MM.1S (cell line): Measurements from ENCODE around the gene CERKL.

Experiments used
- DNase-seq: peaks from one replicate; pipeline ENCODE4 v3.0.0-alpha.2; 2015
- H2AFZ ChIP-seq: fragments of 300-600 bp; sonication (generic); 2 replicates; pipeline ENCODE4 v1.6.0; 2016; ENCODE audit warnings: antibody characterized with exemption, low read length
- H3F3A ChIP-seq: fragments of 300-600 bp; sonication (generic); 2 replicates; pipeline ENCODE4 v1.6.1; 2016; ENCODE audit warnings: mild to moderate bottlenecking, antibody characterized with exemption, low read length, moderate library complexity, mixed read lengths; ENCODE audit not compliant: insufficient read depth
- H3K27ac ChIP-seq: fragments of 300-600 bp; sonication (generic); 2 replicates; pipeline ENCODE4 v1.5.1; 2016; ENCODE audit warnings: mild to moderate bottlenecking, low read length
- H3K27me3 ChIP-seq: fragments of 300-600 bp; sonication (generic); replicated peaks from 2 replicates; pipeline ENCODE4 v1.6.0; 2016; ENCODE audit warnings: low read length; ENCODE audit not compliant: insufficient read depth
- H3K36me3 ChIP-seq: fragments of 300-600 bp; sonication (generic); replicated peaks from 2 replicates; pipeline ENCODE4 v1.6.1; 2016; ENCODE audit warnings: mild to moderate bottlenecking, low read length, mixed read lengths; ENCODE audit not compliant: insufficient read depth
- H3K4me1 ChIP-seq: fragments of 300-600 bp; sonication (generic); 2 replicates; pipeline ENCODE4 v1.6.1; 2016; ENCODE audit warnings: low read length, mixed read lengths
- H3K4me2 ChIP-seq: fragments of 300-600 bp; sonication (generic); 2 replicates; pipeline ENCODE4 v1.6.0; 2016; ENCODE audit warnings: low read depth, low read length
- H3K4me3 ChIP-seq: fragments of 300-600 bp; sonication (generic); 2 replicates; pipeline ENCODE4 v1.5.1; 2016; ENCODE audit warnings: low read length, mixed read lengths
- H3K79me2 ChIP-seq: fragments of 300-600 bp; sonication (generic); 2 replicates; pipeline ENCODE4 v1.6.1; 2016; ENCODE audit warnings: mixed run types, low read length, mixed read lengths
- H3K9ac ChIP-seq: fragments of 300-600 bp; sonication (generic); 2 replicates; pipeline ENCODE4 v1.6.1; 2016; ENCODE audit warnings: low read length, mixed read lengths
- H3K9me2 ChIP-seq: fragments of 300-600 bp; sonication (generic); replicated peaks from 2 replicates; pipeline ENCODE4 v1.6.1; 2016; ENCODE audit warnings: mild to moderate bottlenecking, low read length, mixed read lengths; ENCODE audit not compliant: insufficient read depth
- H3K9me3 ChIP-seq: fragments of 300-600 bp; sonication (generic); replicated peaks from 2 replicates; pipeline ENCODE4 v1.6.1; 2016; ENCODE audit warnings: mild to moderate bottlenecking, low read length, mixed read lengths; ENCODE audit not compliant: insufficient read depth
- H4K20me1 ChIP-seq: fragments of 300-600 bp; sonication (generic); 2 replicates; pipeline ENCODE4 v1.6.1; 2016; ENCODE audit warnings: mild to moderate bottlenecking, low read length, moderate library complexity, mixed read lengths; ENCODE audit not compliant: insufficient read depth
- EZH2 ChIP-seq: fragments of 300-600 bp; sonication (generic); optimal IDR thresholded peaks from 2 replicates; pipeline ENCODE3; 2017; ENCODE audit warnings: low read depth, mild to moderate bottlenecking, antibody characterized with exemption, low read length, mixed read lengths
- EZH2phosphoT487 ChIP-seq: fragments of 300-600 bp; sonication (generic); IDR thresholded peaks from 2 replicates; pipeline ENCODE4 v1.6.1; 2018; ENCODE audit warnings: antibody characterized with exemption, low read length
- TF ChIP-seq, protein P1 (sequence below): fragments of 300-600 bp; sonication (generic); IDR thresholded peaks from 2 replicates; pipeline ENCODE4 v1.5.1; 2016; ENCODE audit warnings: antibody characterized with exemption, low read length, mixed read lengths

Gene CERKL

DNA sequence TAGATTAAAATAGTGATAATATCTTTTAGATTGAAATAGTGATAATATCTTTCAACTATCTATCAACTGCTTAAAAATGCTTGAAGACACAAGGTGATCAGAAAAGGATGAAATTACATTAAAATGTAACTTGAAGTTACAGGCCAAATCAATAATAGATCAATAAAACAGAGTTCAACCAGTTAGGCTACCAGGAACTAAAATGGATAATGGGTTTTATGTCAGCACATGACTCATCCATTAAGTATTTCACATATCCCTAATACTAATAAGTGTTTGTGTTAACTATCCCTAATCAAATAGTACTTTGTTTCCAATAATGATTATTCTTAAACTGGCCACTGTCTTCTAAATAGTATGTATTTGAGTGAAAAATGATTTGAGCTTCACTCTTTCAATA, 33.7 kb downstream of the CERKL start:
- Histone ChIP-seq H3K9ac (no peak overlapping the region), H2AFZ (no peak overlapping the region), H3K27ac (no peak overlapping the region), H3K4me1 (no peaks in the 10 kb centered on the region), H3F3A (no peaks in the 10 kb centered on the region), H3K79me2 (no peaks in the 10 kb centered on the region), H3K9me2 (no peaks in the 10 kb centered on the region; the same call in 1 of the 2 replicates), H3K9me3 (no peaks in the 10 kb centered on the region), H4K20me1 (no peaks in the 10 kb centered on the region), H3K4me3 (no peak overlapping the region), H3K4me2 (no peak overlapping the region), H3K36me3 (no peaks in the 10 kb centered on the region), H3K27me3 (no peaks in the 10 kb centered on the region)
- TF ChIP-seq, protein P1, sequence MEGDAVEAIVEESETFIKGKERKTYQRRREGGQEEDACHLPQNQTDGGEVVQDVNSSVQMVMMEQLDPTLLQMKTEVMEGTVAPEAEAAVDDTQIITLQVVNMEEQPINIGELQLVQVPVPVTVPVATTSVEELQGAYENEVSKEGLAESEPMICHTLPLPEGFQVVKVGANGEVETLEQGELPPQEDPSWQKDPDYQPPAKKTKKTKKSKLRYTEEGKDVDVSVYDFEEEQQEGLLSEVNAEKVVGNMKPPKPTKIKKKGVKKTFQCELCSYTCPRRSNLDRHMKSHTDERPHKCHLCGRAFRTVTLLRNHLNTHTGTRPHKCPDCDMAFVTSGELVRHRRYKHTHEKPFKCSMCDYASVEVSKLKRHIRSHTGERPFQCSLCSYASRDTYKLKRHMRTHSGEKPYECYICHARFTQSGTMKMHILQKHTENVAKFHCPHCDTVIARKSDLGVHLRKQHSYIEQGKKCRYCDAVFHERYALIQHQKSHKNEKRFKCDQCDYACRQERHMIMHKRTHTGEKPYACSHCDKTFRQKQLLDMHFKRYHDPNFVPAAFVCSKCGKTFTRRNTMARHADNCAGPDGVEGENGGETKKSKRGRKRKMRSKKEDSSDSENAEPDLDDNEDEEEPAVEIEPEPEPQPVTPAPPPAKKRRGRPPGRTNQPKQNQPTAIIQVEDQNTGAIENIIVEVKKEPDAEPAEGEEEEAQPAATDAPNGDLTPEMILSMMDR, result no peak
- TF ChIP-seq EZH2, result no peak
- no peak for DNase-seq

DNA sequence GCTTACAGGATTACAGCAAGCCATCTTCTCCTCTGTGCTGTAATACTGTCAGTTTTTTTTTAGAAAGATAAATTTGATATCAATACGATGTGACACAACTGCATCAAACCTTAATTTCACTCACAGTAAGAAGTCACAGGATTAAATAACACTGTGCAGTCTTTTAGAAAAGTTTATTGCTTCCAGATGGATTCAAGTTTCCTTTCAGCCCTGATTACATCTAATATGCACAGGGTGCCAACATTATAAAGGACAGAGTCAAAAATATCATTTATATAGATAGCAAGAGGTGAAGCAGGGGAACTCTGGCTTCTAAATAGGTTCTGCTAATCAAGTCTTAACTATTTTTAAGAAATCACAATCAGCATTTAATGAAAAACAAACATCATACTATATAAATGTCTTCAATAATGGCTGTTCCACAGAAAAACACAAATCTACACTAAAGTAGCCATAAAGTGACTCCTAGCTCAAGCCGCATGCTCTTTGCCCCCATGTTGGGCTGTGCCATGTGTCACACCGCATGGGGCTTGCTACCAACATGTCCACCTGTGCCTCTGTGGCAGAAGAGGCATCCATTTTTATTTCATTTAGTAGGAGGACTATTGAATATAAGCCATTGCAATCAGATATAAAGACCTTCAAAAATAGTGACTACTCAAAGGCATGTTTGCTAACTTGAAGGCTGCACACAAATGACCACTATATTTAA, 35.0 kb downstream of the CERKL start:
- H2AFZ ChIP-seq, result no peak overlapping the region
- H3K4me3 ChIP-seq, result no peak overlapping the region
- no peaks in the 10 kb centered on the region for H3K9me3 ChIP-seq
- H3K9me2 ChIP-seq, result no peaks in the 10 kb centered on the region; the same call in 1 of the 2 replicates
- DNase-seq, result no peak
- no peaks in the 10 kb centered on the region for H4K20me1 ChIP-seq
- H3K27me3 ChIP-seq, result no peaks in the 10 kb centered on the region
- H3K4me2 ChIP-seq, result no peak overlapping the region
- no peaks in the 10 kb centered on the region for H3K79me2 ChIP-seq
- TF ChIP-seq, protein P1, result no peak
- H3F3A ChIP-seq, result no peaks in the 10 kb centered on the region
- H3K9ac ChIP-seq, result no peak overlapping the region
- no peaks in the 10 kb centered on the region for H3K4me1 ChIP-seq
- no peak overlapping the region for H3K27ac ChIP-seq
- H3K36me3 ChIP-seq, result no peaks in the 10 kb centered on the region

DNA sequence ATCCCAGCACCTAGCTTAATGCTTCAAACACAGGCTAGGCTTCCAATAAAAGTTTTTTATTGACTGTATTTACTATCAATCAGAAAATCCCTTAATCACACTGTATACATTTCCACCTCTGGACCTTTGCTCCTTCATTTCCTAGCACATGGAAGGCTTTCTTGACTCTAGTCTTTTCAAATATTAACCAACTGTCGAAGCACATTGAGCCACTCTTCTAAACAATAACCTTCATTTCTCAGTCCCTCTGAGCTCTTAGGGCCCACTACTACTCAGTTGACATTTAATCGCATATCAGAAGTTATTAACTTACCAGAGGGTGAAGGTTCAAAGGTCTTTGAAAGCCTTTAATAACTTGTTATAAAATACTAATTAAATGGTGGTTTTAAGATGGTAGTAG, 37.4 kb downstream of the CERKL start:
- TF ChIP-seq, protein P1, result no peak
- TF ChIP-seq EZH2phosphoT487 (no peak), EZH2 (no peak)
- no peaks in the 10 kb centered on the region for H3F3A ChIP-seq
- H3K4me2 ChIP-seq, result no peak overlapping the region
- H3K79me2 ChIP-seq, result no peaks in the 10 kb centered on the region
- H4K20me1 ChIP-seq, result no peaks in the 10 kb centered on the region
- H3K27me3 ChIP-seq, result no peaks in the 10 kb centered on the region
- DNase-seq, result no peak
- no peak overlapping the region for H2AFZ ChIP-seq
- H3K9me2 ChIP-seq, result no peaks in the 10 kb centered on the region; the same call in 1 of the 2 replicates
- no peaks in the 10 kb centered on the region for H3K36me3 ChIP-seq
- H3K4me1 ChIP-seq, result no peaks in the 10 kb centered on the region
- no peaks in the 10 kb centered on the region for H3K9me3 ChIP-seq
- no peak overlapping the region for H3K4me3 ChIP-seq
- H3K9ac ChIP-seq, result no peak overlapping the region
- no peak overlapping the region for H3K27ac ChIP-seq
